Transverse colon (tissue), 4 donors: ENCODE measurements around the gene PCSK7.
A peak's percentile ranks its signal among the peaks of the same experiment; 100 is the strongest.

Source experiments
- EP300 ChIP-seq: sonication (generic); formaldehyde crosslinking; IDR thresholded peaks from one replicate; pipeline ENCODE4 v1.6.1; 2017; ENCODE audit warnings: antibody characterized with exemption, low read depth
- POLR2A ChIP-seq: fragments of 450-650 bp; IDR thresholded peaks from one replicate; pipeline ENCODE4 v1.6.1; 2016; ENCODE audit warnings: antibody characterized with exemption, mild to moderate bottlenecking, moderate library complexity
- POLR2AphosphoS5 ChIP-seq, 3 donors: sonication (generic); formaldehyde crosslinking; IDR thresholded peaks; one replicate each; pipeline ENCODE4 v1.6.1; 2016; ENCODE audit warnings: antibody characterized with exemption in 3 of 3
- TF ChIP-seq, protein P1 (sequence below), 5 experiments: fragments of 200-600 bp in 3 of 5; fragments of 450-650 bp in 2 of 5; sonication (generic) in 3 of 5; IDR thresholded peaks; 1 replicate in 2 of 5; 2 replicates in 3 of 5; pipeline ENCODE4 v1.5.1; 2016 to 2017; ENCODE audit warnings: antibody characterized with exemption in 5 of 5, inconsistent platforms in 3 of 5, mild to moderate bottlenecking in 2 of 5, moderate library complexity in 1 of 5

DNA sequence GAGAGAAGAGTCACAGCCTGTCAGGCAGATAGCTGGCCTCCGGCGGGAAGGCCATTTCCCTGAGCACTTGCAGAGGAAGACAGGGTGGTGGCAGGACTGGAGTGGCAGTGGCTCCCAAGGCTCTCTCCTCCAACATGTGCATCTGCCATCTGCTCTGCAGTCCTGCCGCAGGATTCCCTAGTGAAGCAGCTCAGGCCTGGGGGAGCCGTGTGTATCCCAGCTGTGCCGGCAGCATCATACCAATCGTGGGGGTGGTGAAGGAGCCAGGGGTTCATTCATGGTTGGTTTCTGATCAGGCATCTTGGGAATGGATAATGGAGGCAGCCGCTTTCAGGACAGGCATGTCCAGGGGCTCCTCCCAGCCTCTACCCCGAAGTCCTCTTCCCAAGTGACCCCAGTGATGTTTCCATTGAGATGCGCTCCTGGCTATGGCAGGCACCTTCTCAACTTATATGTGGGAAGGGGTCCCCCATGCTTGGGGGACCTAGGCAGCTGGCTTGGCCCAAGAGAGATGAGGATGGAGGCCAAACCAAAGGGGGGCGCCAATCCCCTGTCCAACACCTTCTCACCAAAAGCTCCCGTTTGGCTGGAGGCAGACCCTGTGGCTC, 26.6 kb downstream of the PCSK7 start:
- TF ChIP-seq, protein P1, sequence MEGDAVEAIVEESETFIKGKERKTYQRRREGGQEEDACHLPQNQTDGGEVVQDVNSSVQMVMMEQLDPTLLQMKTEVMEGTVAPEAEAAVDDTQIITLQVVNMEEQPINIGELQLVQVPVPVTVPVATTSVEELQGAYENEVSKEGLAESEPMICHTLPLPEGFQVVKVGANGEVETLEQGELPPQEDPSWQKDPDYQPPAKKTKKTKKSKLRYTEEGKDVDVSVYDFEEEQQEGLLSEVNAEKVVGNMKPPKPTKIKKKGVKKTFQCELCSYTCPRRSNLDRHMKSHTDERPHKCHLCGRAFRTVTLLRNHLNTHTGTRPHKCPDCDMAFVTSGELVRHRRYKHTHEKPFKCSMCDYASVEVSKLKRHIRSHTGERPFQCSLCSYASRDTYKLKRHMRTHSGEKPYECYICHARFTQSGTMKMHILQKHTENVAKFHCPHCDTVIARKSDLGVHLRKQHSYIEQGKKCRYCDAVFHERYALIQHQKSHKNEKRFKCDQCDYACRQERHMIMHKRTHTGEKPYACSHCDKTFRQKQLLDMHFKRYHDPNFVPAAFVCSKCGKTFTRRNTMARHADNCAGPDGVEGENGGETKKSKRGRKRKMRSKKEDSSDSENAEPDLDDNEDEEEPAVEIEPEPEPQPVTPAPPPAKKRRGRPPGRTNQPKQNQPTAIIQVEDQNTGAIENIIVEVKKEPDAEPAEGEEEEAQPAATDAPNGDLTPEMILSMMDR (IDR thresholded peaks at IDR 0.05), result no peak
- TF ChIP-seq POLR2AphosphoS5 (IDR thresholded peaks at IDR 0.05), result peak in 2 of 3 donors; percentile 51 to 65
- TF ChIP-seq POLR2A, result no peak
- TF ChIP-seq EP300, result no peak
